GM18520 (cell line): Measurements from ENCODE around the gene TFDP3.

ENCODE experiments used
- ATAC-seq: cut with Tn5 transposase; IDR thresholded peaks from one replicate; pipeline ENCODE4 v1.9.1; 2021; ENCODE audit not compliant: unreplicated experiment

TFDP3 gene, protein sequence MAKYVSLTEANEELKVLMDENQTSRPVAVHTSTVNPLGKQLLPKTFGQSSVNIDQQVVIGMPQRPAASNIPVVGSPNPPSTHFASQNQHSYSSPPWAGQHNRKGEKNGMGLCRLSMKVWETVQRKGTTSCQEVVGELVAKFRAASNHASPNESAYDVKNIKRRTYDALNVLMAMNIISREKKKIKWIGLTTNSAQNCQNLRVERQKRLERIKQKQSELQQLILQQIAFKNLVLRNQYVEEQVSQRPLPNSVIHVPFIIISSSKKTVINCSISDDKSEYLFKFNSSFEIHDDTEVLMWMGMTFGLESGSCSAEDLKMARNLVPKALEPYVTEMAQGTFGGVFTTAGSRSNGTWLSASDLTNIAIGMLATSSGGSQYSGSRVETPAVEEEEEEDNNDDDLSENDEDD

DNA sequence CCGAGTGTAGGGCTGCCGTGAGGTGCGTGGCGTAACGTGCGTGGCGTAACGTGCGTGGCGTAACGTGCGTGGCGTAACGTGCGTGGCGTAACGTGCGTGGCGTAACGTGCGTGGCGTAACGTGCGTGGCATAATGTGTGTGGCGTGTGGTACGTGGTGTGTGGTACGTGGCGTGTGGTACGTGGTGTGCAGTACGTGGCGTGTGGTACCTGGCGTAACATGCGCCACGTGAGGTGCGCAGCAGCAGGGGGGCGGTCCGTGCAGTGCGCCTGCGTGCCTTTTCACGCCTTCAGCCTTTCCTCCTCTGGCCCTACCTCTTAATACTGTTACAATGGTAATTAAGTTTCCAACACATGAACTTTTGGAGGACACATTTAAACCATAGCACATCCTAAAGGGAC lies at the start of gene TFDP3:
Gene TFDP3, minus strand, starts transcription at position 26 of the 400 bp plus-strand sequence. CDS start 95 bp downstream, outside the sequence.
- no peak for ATAC-seq

DNA sequence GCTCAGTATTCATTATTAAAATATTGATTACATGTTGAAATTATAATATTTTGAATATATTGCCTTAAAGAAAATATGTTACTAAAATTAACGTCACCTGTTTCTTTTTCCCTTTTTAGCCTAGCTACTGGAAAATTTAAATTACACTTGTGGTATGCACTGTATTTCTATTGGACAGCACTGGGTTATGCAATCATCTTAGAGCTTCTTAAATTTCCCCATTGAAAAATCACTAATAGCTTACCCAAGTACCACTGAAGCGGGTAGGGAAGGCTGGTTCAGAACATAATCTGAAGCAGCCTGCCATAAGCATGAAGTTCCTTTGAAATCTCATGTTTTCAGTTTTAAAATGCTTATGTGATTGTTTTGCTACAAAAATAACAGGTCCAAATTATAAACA lies 49.5 kb upstream of the TFDP3 start:
- no peak for ATAC-seq

DNA sequence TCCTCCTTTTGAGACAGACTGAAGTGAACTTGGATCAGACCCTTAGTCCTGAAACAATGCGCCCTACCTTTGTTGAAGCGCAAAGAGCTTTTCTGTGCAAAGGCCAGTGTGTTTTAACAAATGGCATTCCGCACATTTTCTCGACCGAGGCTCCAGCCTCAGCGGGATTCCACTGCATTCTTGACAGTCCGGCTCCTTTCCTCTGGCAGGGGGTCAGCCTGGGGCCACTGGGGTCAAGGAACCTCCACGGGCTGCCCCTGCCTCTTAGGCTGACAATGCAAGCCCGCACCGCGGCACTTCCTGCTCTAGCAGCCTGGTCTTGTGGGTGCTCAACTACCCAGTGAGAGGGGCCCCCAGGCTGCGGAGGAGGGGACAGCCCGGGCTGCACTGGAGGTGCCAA lies 47.2 kb upstream of the TFDP3 start:
- no peak for ATAC-seq

DNA sequence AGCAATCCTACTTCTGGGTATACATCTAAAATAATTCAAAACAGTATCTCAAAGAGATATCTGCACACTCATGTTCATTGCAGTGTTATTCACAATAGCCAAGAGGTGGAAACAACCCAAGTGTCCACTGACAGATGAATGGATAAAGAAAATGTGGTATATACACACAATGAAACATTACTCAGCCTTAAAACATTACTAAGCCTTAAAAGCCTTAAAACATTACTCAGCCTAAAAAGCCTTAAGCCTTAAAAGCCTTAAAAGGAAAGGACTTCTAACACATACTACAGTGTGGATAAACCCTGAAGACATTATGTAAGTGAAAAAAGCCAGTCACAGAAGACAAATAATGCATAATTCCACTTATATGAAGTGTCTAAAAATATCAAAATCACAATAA lies 40.3 kb upstream of the TFDP3 start:
- no peak for ATAC-seq

DNA sequence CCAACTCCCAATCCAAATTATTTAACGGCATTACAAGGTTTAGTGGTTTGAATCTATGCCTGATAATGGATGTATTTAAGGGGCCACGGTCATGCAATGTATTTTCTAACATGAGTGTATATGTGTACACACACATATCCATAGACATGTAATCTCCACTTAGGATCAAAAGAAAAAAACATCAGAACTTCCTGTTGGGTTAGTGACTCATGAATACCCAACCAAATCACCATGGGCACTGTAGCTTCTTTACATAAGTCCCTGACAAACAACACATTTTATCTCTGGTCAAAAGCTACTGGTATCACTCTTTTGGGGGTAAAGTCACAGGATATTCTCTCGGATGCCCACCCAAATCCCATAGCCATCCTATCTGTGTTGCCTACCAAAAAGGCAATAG lies 36.5 kb upstream of the TFDP3 start:
- no peak for ATAC-seq

DNA sequence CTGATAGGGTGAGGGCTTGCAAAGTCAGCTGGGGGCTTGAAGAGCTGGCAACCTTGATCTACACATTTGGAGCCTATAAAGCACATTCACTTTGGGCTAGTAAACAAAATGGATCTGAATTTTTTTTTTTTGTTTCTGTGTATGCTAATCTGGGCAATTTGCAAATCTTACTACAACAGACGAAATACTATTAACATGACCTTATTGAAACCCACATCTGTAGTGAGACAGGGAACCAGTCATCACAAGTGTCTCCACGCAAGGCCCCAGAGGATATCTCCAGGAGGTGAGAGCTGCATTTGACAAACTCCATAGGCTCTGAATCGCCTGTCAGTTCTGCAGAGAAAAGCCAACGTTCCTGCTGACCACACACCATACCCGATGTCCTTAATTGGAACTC lies 33.0 kb upstream of the TFDP3 start:
- ATAC-seq, result no peak

DNA sequence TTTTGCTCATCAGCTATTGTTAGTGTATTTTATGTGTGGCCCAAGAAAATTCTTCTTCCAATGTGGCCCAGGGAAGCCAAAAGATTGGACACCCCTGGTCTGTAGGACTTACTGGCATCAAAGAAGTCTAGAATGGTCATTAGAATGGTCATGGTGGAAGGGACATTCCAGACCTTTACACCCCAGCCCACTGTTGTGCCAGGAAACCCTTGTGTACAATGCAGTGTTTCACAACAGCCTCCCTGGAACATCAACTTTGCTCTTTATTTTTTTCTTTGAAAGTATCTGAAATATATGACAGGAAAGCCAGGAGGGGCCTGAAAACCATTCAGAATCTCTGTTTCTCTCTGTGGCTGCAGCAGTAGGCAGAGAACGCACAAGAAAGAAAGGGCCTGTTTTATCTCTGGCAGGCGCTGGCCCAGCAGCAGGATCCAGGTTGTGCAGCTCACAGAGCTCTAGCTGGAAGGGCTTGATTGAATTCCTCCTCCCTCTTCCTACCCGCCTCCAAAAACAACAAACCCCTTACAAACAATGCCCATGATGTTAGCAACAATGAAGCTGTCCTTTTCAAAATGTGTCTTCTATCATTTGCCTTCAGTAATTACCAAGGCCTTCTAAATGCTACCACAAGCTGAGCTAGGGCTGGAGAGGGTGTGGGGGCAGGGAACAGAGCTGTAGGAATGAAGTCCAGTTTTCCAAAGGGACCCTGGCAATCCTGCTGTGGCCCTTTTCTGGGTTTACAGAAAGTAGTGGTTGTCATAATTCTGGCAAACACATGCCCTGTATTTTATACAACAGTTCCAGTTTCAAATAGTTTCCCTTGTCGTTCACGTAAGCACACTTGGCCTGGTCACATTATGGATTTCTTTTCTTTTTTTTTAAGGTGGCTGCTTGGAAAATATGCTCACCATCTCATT lies 32.3 kb upstream of the TFDP3 start:
- ATAC-seq, result no peak

DNA sequence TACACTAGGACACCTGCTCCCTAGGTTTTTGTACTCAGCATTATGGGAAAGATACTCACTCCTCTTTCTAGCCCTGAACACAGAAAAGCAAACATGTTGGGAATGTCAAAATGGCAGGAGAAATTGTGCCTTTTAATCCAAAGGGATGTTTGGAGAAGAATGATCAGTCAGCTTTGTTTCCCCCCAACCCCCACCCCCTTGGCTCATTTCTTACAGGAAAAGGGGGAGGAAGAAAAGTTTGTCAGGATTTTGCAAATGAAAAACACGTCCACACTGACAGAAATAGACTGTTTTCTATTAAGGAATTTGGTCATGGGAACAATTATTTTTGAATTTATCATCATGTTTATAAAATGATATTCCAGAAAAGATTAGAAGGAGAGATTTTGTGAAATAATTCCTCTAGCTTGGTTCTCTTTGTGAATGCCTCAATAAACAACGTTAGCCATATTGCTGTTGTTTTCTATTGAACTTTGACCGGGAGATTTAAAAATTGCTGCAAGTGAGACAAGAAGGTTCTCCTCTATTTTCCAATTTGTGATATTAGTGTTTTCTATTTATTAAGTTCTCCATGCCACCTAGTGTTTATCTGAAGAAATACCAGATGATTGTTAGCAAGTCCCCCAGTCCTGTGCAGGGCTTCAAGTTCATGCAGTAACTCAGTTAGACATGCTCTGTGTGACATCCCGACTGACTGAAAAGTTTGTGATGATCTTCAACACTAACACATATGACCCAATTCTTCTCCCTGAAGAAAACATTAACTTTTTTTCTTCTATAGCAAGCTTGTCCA lies 31.3 kb upstream of the TFDP3 start:
- no peak for ATAC-seq

DNA sequence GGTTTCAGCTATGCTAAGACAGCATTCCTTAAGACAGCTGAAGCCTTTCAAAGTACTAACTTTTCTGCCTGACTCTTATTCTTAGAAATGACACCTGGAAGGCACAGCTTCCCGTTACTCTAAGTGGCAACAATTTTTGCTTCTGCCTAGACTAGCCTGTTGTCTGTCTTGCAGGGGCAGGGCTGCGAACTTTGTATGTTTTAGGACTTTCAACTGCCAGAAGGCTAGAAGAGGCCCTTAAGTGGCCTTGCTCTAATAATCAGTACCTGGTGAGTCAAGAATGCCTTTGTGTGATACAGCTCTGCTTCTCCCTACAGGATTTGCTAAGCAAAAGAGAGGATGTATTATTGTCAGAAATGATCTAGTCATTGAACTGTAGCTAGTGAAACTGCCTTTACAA lies 30.0 kb upstream of the TFDP3 start:
- ATAC-seq, result no peak

DNA sequence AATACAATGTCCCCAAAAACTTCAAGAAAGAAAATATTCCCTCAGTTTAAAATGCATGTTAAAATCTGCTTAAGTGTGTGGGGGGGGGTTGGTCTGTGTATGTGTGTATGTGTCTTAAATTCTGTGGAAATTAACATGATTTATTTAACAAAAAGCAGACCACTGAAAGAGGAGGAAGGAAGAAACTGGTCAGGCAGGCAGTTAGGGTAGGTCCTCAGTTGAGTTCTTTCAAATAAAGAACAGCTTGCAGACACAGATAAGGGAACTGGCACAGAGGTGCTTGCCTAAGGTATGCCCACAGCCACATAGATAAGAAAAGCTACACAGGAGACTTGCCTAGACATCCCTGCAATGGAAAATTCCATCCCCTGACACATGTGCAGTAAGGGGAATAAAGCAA lies 28.8 kb upstream of the TFDP3 start:
- ATAC-seq, result no peak

DNA sequence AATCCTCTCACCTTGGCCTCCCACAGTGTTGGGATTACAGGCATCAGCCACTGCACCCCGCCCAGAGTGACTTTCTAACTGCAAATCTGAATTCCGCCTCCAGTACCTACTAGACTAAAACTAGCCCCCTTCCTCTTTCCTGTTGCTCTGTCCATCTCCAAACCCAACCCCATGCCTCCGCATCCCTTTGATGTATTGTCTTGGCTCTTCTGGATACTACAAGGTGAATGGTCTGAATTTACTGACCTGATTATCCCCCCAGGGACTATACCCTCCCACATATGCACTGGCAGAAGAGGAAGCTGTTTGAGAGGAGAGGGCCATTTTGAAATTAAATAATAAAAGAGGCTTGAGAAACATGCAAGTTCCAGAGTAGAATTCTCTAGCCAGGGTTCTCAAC lies 17.7 kb upstream of the TFDP3 start:
- ATAC-seq, result no peak

DNA sequence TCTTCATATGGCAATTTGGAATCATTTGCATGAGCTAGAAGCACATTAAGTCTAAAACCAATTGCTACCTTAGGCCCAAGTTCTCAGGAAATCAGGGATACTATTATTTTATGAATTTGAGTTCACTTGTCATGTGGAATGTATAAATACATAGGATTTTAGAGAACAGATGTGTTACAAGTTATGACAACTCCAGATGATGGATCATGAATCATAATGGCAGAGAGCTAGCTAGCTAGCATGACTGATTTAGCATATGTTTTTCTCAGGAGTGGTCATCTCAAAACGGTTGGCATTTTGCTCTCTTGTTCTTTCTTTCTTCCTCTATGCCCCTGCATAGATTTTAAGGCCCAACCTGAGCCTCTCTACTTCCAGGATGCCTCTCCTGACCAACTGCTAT lies 14.2 kb upstream of the TFDP3 start:
- ATAC-seq, result no peak

DNA sequence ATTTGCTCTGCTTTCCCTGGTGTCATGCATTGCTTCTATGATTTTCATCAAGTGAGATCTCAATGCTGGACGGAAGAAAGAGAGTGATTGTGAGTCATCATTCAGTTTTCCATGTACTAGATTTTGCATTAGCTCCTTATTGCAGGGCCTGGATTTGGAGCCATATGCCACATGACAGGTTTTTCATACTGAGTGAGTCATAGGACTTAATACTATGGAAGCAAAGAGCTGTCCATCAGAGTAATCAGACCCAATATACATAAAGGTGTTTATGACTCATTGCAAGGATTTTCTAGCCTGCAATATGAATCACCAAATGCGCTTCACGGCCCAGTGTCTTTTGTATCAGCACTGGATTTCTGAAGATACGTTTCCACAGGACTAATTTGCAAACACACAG lies 11.2 kb upstream of the TFDP3 start:
- no peak for ATAC-seq

DNA sequence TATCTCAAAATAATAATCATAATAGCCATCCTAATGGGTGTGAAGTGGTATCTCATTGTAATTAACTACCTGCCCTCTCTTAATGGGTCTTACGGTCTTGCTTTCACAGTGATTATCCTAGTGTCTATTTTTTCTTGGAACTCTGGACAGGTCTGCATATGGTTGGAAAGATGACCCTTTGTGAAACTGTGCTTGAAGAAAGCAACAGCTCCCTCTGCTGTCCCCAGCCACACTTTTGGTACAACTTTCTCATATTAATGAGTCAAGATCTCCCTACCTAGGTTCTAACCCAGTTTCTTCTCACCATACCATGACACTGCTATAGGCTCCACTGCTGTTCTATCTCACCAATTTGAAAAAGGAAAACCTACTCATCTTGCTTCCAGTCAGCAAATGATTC lies 2.4 kb downstream of the TFDP3 start:
- ATAC-seq, result no peak

DNA sequence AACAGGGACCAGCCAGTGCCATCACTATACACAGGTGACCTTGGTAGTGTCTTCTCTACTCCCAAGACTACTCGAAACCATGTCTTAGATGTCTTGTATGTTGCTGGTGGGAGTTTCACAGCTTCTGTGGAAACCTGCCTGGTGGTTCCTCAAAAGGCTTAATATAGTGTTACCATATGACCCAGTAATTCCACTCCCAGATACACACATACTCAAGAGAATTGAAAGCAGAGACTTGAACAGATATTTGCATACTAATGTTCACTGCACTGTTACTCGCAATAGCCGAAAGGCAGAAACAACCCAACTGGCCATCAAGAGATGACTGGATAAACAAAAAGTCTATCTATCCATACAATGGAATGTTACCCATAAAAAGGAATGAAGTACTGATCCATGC lies 3.1 kb downstream of the TFDP3 start:
- peak; percentile 73 for ATAC-seq

DNA sequence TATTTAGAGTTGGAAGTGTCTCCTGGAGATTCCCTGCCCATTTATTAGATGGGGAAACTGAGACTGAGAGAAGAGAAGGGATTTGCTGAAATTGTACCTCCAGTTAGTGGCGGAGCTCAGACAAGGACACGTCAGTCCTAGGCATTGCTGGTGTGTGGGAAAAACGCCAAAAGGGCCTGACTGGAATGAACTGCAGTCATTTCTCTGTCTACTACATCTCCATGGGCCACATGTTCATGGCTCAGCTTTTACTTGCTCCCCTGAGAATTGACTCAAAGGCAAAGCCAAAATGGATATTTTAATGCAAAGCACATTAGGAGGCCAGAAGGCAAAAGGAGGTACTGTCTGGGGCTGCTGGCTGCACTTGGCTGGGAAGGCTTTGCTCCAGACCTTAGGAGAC lies 3.9 kb downstream of the TFDP3 start:
- no peak for ATAC-seq

DNA sequence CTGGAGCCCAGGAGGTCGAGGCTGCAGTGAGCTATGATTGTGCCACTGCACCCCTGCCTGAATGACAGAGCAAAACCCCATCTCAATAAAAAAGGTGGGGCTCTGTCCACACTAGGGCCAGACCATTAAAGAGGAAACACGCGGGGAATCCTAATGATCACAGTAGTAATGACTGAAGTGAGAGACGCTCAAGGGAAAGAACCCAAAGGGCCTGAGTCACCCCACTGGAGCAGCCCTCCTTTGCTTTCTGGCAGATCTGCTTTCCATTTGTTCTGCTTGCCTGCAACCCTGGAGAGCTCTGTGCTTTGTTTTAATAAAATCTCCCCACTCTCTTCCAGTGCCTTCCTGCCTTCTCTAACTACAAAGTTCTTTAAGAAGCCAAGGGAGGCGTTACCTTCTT lies 5.0 kb downstream of the TFDP3 start:
- no peak for ATAC-seq

DNA sequence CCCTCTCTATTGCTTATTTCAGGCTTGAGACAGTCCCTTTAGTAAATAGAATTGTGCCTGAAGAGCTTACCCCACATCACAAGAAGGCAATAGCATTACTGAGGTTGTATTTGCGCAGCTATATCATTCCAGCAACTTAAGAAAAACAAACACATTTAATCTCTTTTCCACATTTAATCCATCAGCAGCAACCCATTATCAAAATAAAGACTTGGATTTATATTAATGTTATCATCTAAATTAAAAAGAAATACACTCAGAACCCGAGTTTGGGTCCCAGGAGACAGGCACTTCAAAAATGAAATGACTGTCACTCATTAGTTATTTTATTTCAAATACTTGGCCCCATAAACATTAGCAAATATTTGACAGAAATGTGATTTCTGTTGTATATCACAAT lies 10.4 kb downstream of the TFDP3 start:
- no peak for ATAC-seq

DNA sequence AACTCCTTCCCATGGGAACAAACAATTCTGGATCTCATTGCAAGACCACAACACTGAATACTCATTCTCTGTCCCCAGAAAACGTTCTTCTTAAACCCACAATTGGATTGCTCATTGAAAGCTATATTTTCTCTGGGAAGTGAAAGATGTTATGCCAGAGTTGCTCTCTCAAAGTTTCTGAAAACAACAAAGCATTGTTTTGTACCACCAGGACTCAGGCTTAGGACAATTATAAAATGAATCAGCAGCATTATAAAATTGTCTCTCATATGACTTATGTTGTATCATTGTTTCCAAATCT lies 26.5 kb downstream of the TFDP3 start:
- ATAC-seq, result no peak

DNA sequence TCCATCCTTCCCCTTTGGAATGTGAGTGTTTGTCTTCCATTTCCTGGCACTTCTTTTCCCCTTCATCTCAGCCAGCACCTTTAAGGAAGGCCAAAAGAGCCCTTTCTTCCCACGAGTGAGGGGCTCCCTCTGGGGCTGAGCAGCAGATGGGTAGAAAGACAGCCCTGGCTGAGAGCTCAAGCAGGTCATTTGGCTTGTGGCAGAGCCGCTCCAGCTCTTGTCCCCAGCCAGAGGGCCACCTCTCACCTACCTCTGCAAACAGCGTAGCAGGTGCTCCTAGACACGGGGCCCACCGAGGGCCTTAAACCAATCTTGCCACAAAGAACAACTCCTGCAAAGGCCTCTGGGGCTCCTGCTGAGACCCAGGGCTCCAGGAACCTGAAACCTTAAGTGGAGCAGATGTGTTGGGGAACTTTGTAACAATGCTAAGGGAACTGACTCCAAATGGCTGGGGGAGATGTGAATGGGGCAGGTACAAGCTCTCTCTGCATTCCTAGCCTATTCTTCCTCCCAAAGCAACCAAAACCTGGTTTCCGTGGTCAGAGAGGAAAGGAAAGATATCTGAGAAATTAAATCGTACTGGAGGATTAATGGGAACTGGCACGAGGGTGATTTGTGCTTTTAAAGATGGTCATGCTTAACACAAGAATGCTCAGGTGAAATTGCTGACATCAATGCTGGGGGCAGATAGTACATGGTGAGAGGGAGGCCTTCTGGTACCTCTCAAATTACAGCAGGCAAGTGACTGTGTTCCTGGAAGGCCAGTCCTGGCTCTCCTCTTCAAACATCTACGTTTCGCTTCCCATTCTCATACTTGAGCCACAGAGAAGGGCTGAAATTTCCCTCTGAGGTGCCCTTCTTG lies 27.0 kb downstream of the TFDP3 start:
- no peak for ATAC-seq

DNA sequence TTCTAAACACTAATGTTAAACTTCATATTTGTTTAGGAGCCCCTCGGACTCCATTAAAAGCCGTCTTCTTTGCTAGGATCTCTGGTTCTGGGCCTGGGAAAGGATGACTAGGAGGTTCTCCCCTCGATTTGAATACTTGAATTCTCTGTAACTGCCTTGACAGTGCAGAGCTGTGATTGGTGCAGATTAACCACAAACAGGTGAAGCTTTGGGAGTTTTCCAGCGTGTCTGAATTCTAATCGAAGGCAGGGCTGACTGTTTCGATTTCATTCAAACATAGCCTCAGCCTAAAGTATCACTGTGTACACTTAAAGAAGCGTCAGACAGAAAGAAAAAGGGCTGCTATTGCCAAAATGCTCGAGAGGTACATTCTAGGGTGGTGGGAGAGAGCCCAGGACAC lies 29.0 kb downstream of the TFDP3 start:
- no peak for ATAC-seq
